GM12892 (cell line): Measurements from ENCODE around the gene NCOA1.

Experiments
- DNase-seq: peaks from one replicate; pipeline ENCODE4 v3.0.0; 2011; ENCODE audit not compliant: insufficient read length
- FAIRE-seq: peaks from 2 replicates; lab custom pipeline; 2011; peaks lifted over from hg19 to GRCh38; lab: Jason Lieb, UNC
- POLR2A ChIP-seq: IDR thresholded peaks from 2 replicates; pipeline ENCODE4 v1.6.1; 2011; ENCODE audit warnings: low read depth, low read length, control low read depth
- POLR2AphosphoS5 ChIP-seq: IDR thresholded peaks from 2 replicates; pipeline ENCODE4 v1.6.1; 2011; ENCODE audit warnings: low read depth, low read length, control low read depth
- TAF1 ChIP-seq: IDR thresholded peaks from 2 replicates; pipeline ENCODE4 v1.6.1; 2011; ENCODE audit warnings: low read depth, mild to moderate bottlenecking, control low read depth, low read length, borderline replicate concordance

NCOA1 gene

GRCh38 chr2:24806661-24807036 is 315.6 kb downstream of the NCOA1 start:
- DNase-seq: no peak
- TF ChIP-seq POLR2AphosphoS5 (no peak), TAF1 (no peak), POLR2A (no peak)
- FAIRE-seq: no peak

- FAIRE-seq (no peak), DNase-seq (no peak)
- no peak for TF ChIP-seq POLR2AphosphoS5
- no peak for TF ChIP-seq TAF1
- TF ChIP-seq POLR2A: no peak
Observed at GRCh38 chr2:24809316-24810007, 318.4 kb downstream of the NCOA1 start.

- no peak for TF ChIP-seq POLR2A
- TF ChIP-seq TAF1: no peak
- TF ChIP-seq POLR2AphosphoS5: no peak
- FAIRE-seq: no peak
- DNase-seq: no peak
Observed at GRCh38 chr2:24813691-24814137, 322.7 kb downstream of the NCOA1 start.

DNA sequence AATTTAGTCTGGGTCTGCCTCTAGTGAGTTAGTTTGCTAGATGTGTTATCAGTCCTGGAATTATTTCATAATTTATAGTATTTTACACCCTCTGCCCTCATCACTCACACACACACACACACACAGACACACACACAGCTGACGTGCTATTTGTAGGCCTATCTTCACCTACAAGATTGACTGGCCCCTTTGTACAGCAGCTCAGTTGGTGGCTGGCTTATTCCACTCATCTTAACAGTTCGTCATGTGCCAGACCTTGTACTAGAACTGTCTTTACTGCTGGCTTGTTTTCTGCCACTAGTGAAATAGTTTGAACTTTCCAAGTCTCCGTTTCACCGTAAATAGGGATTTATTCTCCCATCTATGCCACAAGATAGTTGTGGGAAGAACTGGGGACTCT is 323.5 kb downstream of the NCOA1 start:
- DNase-seq (no peak), FAIRE-seq (no peak)
- TF ChIP-seq TAF1: no peak
- no peak for TF ChIP-seq POLR2AphosphoS5
- no peak for TF ChIP-seq POLR2A

GRCh38 chr2:24815171-24815570 is 324.1 kb downstream of the NCOA1 start:
- TF ChIP-seq POLR2A (no peak), POLR2AphosphoS5 (no peak), TAF1 (no peak)
- FAIRE-seq (no peak), DNase-seq (no peak)

- FAIRE-seq (no peak), DNase-seq (no peak)
- TF ChIP-seq TAF1 (no peak), POLR2A (0 out of 2 replicates have a peak, but pooled peaks have one; percentile 22), POLR2AphosphoS5 (no peak)
Observed at GRCh38 chr2:24816404-24816803, 325.4 kb downstream of the NCOA1 start.

DNA sequence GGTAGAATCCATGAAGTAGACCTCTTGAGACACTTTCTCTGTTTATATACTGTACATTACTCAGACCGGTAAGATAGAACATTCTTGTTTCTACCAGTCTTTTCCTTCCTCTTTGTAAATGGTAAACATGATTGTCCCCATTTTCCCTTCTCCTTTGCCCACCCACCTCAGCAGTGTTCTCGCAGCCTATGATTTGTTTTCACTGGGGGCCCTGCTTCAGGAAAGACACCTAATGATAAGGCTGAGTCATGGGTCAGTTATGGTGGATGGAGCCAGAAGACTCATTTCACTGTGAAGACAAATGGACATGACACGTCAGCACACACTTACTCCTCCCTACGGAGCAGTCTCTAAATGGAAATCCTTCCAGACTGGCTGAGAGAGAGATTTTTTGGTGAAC is 325.8 kb downstream of the NCOA1 start:
- FAIRE-seq (no peak), DNase-seq (no peak)
- TF ChIP-seq POLR2A (no peak), TAF1 (no peak), POLR2AphosphoS5 (no peak)

DNA sequence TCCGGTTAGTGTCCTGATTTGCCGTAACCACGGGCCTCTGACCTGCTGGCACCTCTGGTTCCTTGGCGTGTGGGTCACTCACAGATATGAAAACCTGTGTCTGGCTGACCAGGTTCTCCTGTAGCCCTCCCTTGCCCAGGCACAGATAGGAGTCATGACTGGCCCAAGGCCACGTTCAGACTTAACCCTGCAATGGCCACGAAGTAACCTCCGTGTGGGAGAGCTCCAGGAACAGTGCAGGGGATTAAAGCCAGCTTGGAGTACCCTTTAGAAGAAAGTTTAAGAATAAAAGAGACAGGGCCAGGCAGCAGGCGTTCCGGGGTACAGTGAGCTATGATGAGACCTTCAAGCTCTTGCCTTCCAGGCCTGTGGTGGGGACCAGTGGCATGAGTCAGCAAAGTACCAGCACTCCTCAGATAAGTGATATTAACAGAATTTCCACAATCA is 327.7 kb downstream of the NCOA1 start:
- DNase-seq (no peak), FAIRE-seq (no peak)
- no peak for TF ChIP-seq POLR2AphosphoS5
- no peak for TF ChIP-seq TAF1
- TF ChIP-seq POLR2A: no peak

DNA sequence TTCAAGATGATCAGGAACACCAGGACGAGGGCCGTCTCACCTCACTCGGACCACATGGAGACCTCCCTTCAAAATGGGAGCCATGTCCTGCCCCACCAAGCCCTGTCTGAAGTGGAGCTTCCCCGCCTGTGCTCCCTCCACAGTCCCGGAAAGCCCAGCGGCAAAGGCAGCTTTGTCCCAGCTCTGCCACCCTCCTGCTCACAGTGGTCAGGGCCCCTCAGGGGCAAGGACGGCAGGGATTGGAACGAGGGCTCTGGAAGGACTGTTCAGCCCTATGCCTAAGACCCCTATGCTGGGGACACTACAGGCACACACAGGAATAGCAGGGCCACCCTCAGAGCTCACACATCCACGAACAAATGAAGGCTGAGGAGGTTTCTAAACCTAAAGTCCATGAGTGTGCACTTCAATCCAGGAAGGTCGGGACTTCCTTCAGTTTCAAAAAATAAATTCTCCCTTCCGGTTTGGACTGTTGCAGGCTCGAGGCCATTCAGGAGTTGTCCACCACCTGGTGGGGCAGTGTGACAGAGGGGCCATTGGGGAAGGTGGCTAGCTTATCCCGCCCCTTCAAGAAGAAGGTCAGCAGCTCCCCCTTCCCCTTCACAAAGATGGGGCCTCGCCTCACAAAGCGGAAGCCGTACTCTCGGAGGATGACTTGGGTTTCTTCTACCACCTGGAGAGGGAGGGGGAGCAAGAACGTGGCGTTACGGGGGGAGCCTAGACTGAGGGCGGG is 328.6 kb downstream of the NCOA1 start:
- TF ChIP-seq POLR2AphosphoS5 (no peak), POLR2A (no peak), TAF1 (no peak)
- DNase-seq: no peak
- no peak for FAIRE-seq

DNA sequence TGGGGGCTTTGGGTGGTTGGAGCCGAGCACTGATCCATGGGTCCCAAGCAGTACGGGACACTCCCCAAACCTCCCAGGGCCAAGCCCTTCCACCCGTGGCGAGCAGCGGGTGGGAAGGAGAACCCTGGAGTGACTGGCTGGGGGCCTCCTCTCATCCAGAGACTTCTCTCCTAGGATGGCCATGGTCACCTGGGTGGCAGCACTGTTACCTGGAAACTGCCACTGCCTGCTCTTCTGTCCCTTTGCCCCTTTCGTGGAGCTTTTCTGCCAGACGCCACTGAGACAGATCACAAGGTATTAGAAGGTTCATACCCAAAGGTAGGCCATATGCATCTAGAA is 329.1 kb downstream of the NCOA1 start:
- DNase-seq (peak; percentile 13), FAIRE-seq (no peak)
- TF ChIP-seq POLR2A: no peak
- TF ChIP-seq POLR2AphosphoS5: peak; percentile 20; the same call in 1 of the 2 replicates
